Measurements from ENCODE around the gene GPD1L. TPM values are rescaled to one million over a fixed set of nuclear protein-coding genes. Genes with fewer than 3 reads are reported as not detected.
"Not testable (repeated sequence)": the region's sequence is repeated elsewhere in the genome, so short reads cannot be mapped to it uniquely, and the experiment has no call there.

Gene GPD1L
- total RNA-seq (35.5 TPM), polyA plus RNA-seq (ENCODE audit: insufficient read depth, low read depth, low replicate concordance) (31.1 TPM)
- long read RNA-seq, donor 1, full-length matches to known transcripts = 3 of 3 reads
- long read RNA-seq, donor 1, partial matches to known transcripts = 0 of 3 reads
- long read RNA-seq, donor 1, other reads (novel, unspliced or antisense) = 0 of 3 reads
- long read RNA-seq, donor 2, full-length matches to known transcripts = 6 of 6 reads
- long read RNA-seq, donor 2, partial matches to known transcripts = 0 of 6 reads
- long read RNA-seq, donor 2, other reads (novel, unspliced or antisense) = 0 of 6 reads
- long read RNA-seq, donor 3, full-length matches to known transcripts = 5 of 14 reads
- long read RNA-seq, donor 3, partial matches to known transcripts = 9 of 14 reads
- long read RNA-seq, donor 3, other reads (novel, unspliced or antisense) = 0 of 14 reads
- long read RNA-seq, donor 4, full-length matches to known transcripts = 4 of 4 reads
- long read RNA-seq, donor 4, partial matches to known transcripts = 0 of 4 reads
- long read RNA-seq, donor 4, other reads (novel, unspliced or antisense) = 0 of 4 reads
- long read RNA-seq, donor 5 = 0 reads
- long read RNA-seq, donor 6, full-length matches to known transcripts = 2 of 2 reads
- long read RNA-seq, donor 6, partial matches to known transcripts = 0 of 2 reads
- long read RNA-seq, donor 6, other reads (novel, unspliced or antisense) = 0 of 2 reads
- long read RNA-seq, donor 7, full-length matches to known transcripts = 17 of 24 reads
- long read RNA-seq, donor 7, partial matches to known transcripts = 1 of 24 reads
- long read RNA-seq, donor 7, other reads (novel, unspliced or antisense) = 6 of 24 reads
- long read RNA-seq, donor 8, full-length matches to known transcripts = 7 of 7 reads
- long read RNA-seq, donor 8, partial matches to known transcripts = 0 of 7 reads
- long read RNA-seq, donor 8, other reads (novel, unspliced or antisense) = 0 of 7 reads
- long read RNA-seq, donor 9, full-length matches to known transcripts = 2 of 2 reads
- long read RNA-seq, donor 9, partial matches to known transcripts = 0 of 2 reads
- long read RNA-seq, donor 9, other reads (novel, unspliced or antisense) = 0 of 2 reads
- long read RNA-seq, donor 10, full-length matches to known transcripts = 5 of 5 reads
- long read RNA-seq, donor 10, partial matches to known transcripts = 0 of 5 reads
- long read RNA-seq, donor 10, other reads (novel, unspliced or antisense) = 0 of 5 reads

- Histone ChIP-seq H3K4me3 (ENCODE audit: low read length in 3 of 3) (peak within 1 kb of the TSS; percentile 55 to 89 (median 66)), H3K27ac (ENCODE audit: low read depth in 2 of 2, low read length in 2 of 2) (peak within 1 kb of the TSS; percentile 35 to 82), H3K4me1 (ENCODE audit: control insufficient read depth in 2 of 3, insufficient read depth in 2 of 3, low read depth in 1 of 3, low read length in 3 of 3) (peaks cover 0 to 22% (median 22%) of the 10 kb centered on the region in 3 donors), H3K9me3 (ENCODE audit: control insufficient read depth in 2 of 3, insufficient read depth in 1 of 3, low read length in 3 of 3) (peaks cover 0 to 11% (median 0%) of the 10 kb centered on the region in 3 donors), H3K9ac (ENCODE audit: low read length in 3 of 3) (peak within 1 kb of the TSS; percentile 26 to 79 (median 50)), H3K27me3 (ENCODE audit: control insufficient read depth, insufficient read depth, low read length) (no peaks in the 10 kb centered on the region), H3K36me3 (ENCODE audit: control insufficient read depth in 2 of 3, insufficient read depth in 3 of 3, low read length in 3 of 3) (no peaks in the 10 kb centered on the region)
- TF ChIP-seq CTCF (IDR thresholded peaks at IDR 0.05; ENCODE audit: borderline replicate concordance, extremely low read depth, insufficient read depth) = no peak
- DNase-seq (peak; percentile 96 to 98 (median 97)), FAIRE-seq (no peak)
- intact Hi-C loops (cut with DNase I) = no loop called here
These were observed at the start of gene GPD1L for GRCh38 chr3:32106132-32106928. TSS of gene GPD1L (plus strand) at chr3:32106620. CDS start at chr3:32106712, 92 bp downstream.

- FAIRE-seq; H3K4me3 ChIP-seq (ENCODE audit: low read length in 3 of 3); H3K27me3 ChIP-seq (ENCODE audit: control insufficient read depth, insufficient read depth, low read length); H3K9ac ChIP-seq (ENCODE audit: low read length in 3 of 3); DNase-seq; intact Hi-C loops (cut with DNase I); H3K27ac ChIP-seq (ENCODE audit: low read depth in 2 of 2, low read length in 2 of 2); H3K36me3 ChIP-seq (ENCODE audit: control insufficient read depth in 2 of 3, insufficient read depth in 3 of 3, low read length in 3 of 3); H3K4me1 ChIP-seq (ENCODE audit: control insufficient read depth in 2 of 3, insufficient read depth in 2 of 3, low read depth in 1 of 3, low read length in 3 of 3); H3K9me3 ChIP-seq (ENCODE audit: control insufficient read depth in 2 of 3, insufficient read depth in 1 of 3, low read length in 3 of 3): not testable (repeated sequence)
These were observed 48.0 kb upstream of the GPD1L start for GRCh38 chr3:32058465-32058864.

- FAIRE-seq = no peak
- no peak overlapping the region for H3K9ac ChIP-seq (ENCODE audit: low read length in 3 of 3)
- no peaks in the 10 kb centered on the region for H3K36me3 ChIP-seq (ENCODE audit: control insufficient read depth in 2 of 3, insufficient read depth in 3 of 3, low read length in 3 of 3)
- H3K27me3 ChIP-seq (ENCODE audit: control insufficient read depth, insufficient read depth, low read length) = no peaks in the 10 kb centered on the region
- no peak for TF ChIP-seq CTCF (IDR thresholded peaks at IDR 0.05; ENCODE audit: borderline replicate concordance, extremely low read depth, insufficient read depth)
- intact Hi-C loops (cut with DNase I) = no loop called here
- H3K9me3 ChIP-seq (ENCODE audit: control insufficient read depth in 2 of 3, insufficient read depth in 1 of 3, low read length in 3 of 3) = no peaks in the 10 kb centered on the region
- H3K4me1 ChIP-seq (ENCODE audit: control insufficient read depth in 2 of 3, insufficient read depth in 2 of 3, low read depth in 1 of 3, low read length in 3 of 3) = no peaks in the 10 kb centered on the region
- H3K4me3 ChIP-seq (ENCODE audit: low read length in 3 of 3) = no peak overlapping the region
- no peak for DNase-seq
- no peak overlapping the region for H3K27ac ChIP-seq (ENCODE audit: low read depth in 2 of 2, low read length in 2 of 2)
These were observed 43.4 kb upstream of the GPD1L start for GRCh38 chr3:32062950-32063582.

All from kidney (tissue), 22 donors.